H9 (cell line): ENCODE results near the gene CRTAP. TPM values are rescaled to one million over a fixed set of nuclear protein-coding genes. Genes with fewer than 3 reads are reported as not detected.

ENCODE experiments used
- DNase-seq: peaks from one replicate; pipeline ENCODE4 v3.0.0-alpha.2; 2017
- H2AFZ ChIP-seq: one replicate; pipeline ENCODE4 v1.6.1; 2013; ENCODE audit warnings: mild to moderate bottlenecking, low read length, control low read depth, moderate library complexity
- H2AK5ac ChIP-seq: 2 replicates; pipeline ENCODE4 v1.6.1; 2013; ENCODE audit warnings: low read length, control low read depth, mixed read lengths; ENCODE audit not compliant: insufficient read length
- H2BK120ac ChIP-seq: one replicate; pipeline ENCODE4 v1.6.1; 2013; ENCODE audit warnings: low read depth, mild to moderate bottlenecking, low read length, control low read depth, inconsistent platforms; ENCODE audit not compliant: poor library complexity, severe bottlenecking
- H2BK12ac ChIP-seq: 2 replicates; pipeline ENCODE4 v1.6.1; 2013; ENCODE audit warnings: low read length, control low read depth, mixed read lengths, low read depth; ENCODE audit not compliant: insufficient read length
- H2BK15ac ChIP-seq: 2 replicates; pipeline ENCODE4 v1.6.1; 2013; ENCODE audit warnings: low read depth, low read length, control low read depth
- H2BK20ac ChIP-seq: one replicate; pipeline ENCODE4 v1.6.1; 2013; ENCODE audit warnings: low read depth, mild to moderate bottlenecking, low read length, control low read depth, inconsistent platforms; ENCODE audit not compliant: poor library complexity, severe bottlenecking
- H2BK5ac ChIP-seq: 2 replicates; pipeline ENCODE4 v1.6.1; 2013; ENCODE audit warnings: low read length, control low read depth, mixed read lengths; ENCODE audit not compliant: insufficient read length
- H3K14ac ChIP-seq: 2 replicates; pipeline ENCODE4 v1.6.1; 2013; ENCODE audit warnings: low read length, control low read depth; ENCODE audit not compliant: insufficient read depth
- H3K18ac ChIP-seq: 2 replicates; pipeline ENCODE4 v1.6.1; 2013; ENCODE audit warnings: low read depth, mild to moderate bottlenecking, mixed read lengths, low read length, control low read depth; ENCODE audit not compliant: insufficient read length
- H3K23ac ChIP-seq: 2 replicates; pipeline ENCODE4 v1.6.1; 2013; ENCODE audit warnings: low read length, control low read depth, mixed read lengths, low read depth; ENCODE audit not compliant: insufficient read length
- H3K23me2 ChIP-seq: 2 replicates; pipeline ENCODE4 v1.6.1; 2013; ENCODE audit warnings: low read depth, mild to moderate bottlenecking, mixed read lengths, low read length, control low read depth; ENCODE audit not compliant: insufficient read length, poor library complexity, severe bottlenecking
- H3K27ac ChIP-seq: 2 replicates; pipeline ENCODE4 v1.5.1; 2013; ENCODE audit warnings: low read length, control low read depth, mixed read lengths, low read depth; ENCODE audit not compliant: insufficient read length
- H3K27me3 ChIP-seq: 2 replicates; pipeline ENCODE4 v1.6.1; 2013; ENCODE audit warnings: low read length, control low read depth, inconsistent platforms; ENCODE audit not compliant: insufficient read depth
- H3K4ac ChIP-seq: 2 replicates; pipeline ENCODE4 v1.6.1; 2013; ENCODE audit warnings: low read depth, mild to moderate bottlenecking, control low read depth, inconsistent platforms, low read length, moderate library complexity
- H3K4me1 ChIP-seq: 2 replicates; pipeline ENCODE4 v1.6.1; 2013; ENCODE audit warnings: low read length, control low read depth, inconsistent platforms; ENCODE audit not compliant: insufficient read depth
- H3K4me2 ChIP-seq: 2 replicates; pipeline ENCODE4 v1.6.1; 2013; ENCODE audit warnings: low read length, control low read depth, mixed read lengths; ENCODE audit not compliant: insufficient read length, insufficient read depth
- H3K56ac ChIP-seq: 2 replicates; pipeline ENCODE4 v1.6.1; 2013; ENCODE audit warnings: low read depth, mild to moderate bottlenecking, mixed read lengths, low read length, control low read depth; ENCODE audit not compliant: insufficient read length
- H3K79me1 ChIP-seq: 2 replicates; pipeline ENCODE4 v1.6.1; 2013; ENCODE audit warnings: low read depth, mild to moderate bottlenecking, moderate library complexity, low read length, control low read depth, inconsistent platforms; ENCODE audit not compliant: insufficient read depth, poor library complexity, severe bottlenecking
- H3K79me2 ChIP-seq: 2 replicates; pipeline ENCODE4 v1.6.1; 2013; ENCODE audit warnings: low read length, control low read depth, inconsistent platforms; ENCODE audit not compliant: insufficient read depth
- H3K9ac ChIP-seq: 2 replicates; pipeline ENCODE4 v1.6.1; 2013; ENCODE audit warnings: low read length, control low read depth, mixed read lengths; ENCODE audit not compliant: insufficient read length; ENCODE audit errors: extremely low read depth
- H3K9me3 ChIP-seq: one replicate; pipeline ENCODE4 v1.6.1; 2013; ENCODE audit warnings: low read depth, low read length, inconsistent platforms; ENCODE audit not compliant: control insufficient read depth
- H3T11ph ChIP-seq: one replicate; pipeline ENCODE4 v1.6.1; 2013; ENCODE audit warnings: mild to moderate bottlenecking, low read length, control low read depth, inconsistent platforms
- H4K20me1 ChIP-seq: one replicate; pipeline ENCODE4 v1.6.1; 2013; ENCODE audit not compliant: control insufficient read depth, insufficient read length, insufficient read depth
- H4K5ac ChIP-seq: 2 replicates; pipeline ENCODE4 v1.6.1; 2013; ENCODE audit warnings: low read depth, mild to moderate bottlenecking, mixed read lengths, low read length, control low read depth; ENCODE audit not compliant: insufficient read length
- H4K8ac ChIP-seq: replicated peaks from 2 replicates; pipeline ENCODE4 v1.6.1; 2013; ENCODE audit warnings: low read length, control low read depth, mixed read lengths, low read depth; ENCODE audit not compliant: insufficient read length
- H4K91ac ChIP-seq: 2 replicates; pipeline ENCODE4 v1.6.1; 2013; ENCODE audit warnings: low read depth, mild to moderate bottlenecking, moderate library complexity, mixed read lengths, low read length, control low read depth; ENCODE audit not compliant: insufficient read length
- H3K27ac Mint-ChIP-seq, 3 experiments: 2 replicates in 2 of 3; 3 replicates in 1 of 3; pipeline ENCODE4 v1.8.0; 2020 to 2021; ENCODE audit warnings: mixed read lengths in 3 of 3, mild to moderate bottlenecking in 1 of 3, moderate library complexity in 1 of 3
- H3K27me3 Mint-ChIP-seq: 2 replicates; pipeline ENCODE4 v1.8.0; 2021; ENCODE audit warnings: low read depth, mild to moderate bottlenecking, moderate library complexity, mixed read lengths
- H3K36me3 Mint-ChIP-seq, 3 experiments: 2 replicates in 2 of 3; 3 replicates in 1 of 3; pipeline ENCODE4 v1.8.0; 2020 to 2021; ENCODE audit warnings: low read depth in 3 of 3, mixed read lengths in 3 of 3; ENCODE audit not compliant: insufficient read depth in 1 of 3
- H3K4me1 Mint-ChIP-seq, 2 experiments: 2 replicates each; pipeline ENCODE4 v1.8.0; 2020; ENCODE audit warnings: mixed read lengths in 2 of 2
- H3K4me3 Mint-ChIP-seq, 2 experiments: 2 replicates in 1 of 2; 3 replicates in 1 of 2; pipeline ENCODE4 v1.8.0; 2020 to 2021; ENCODE audit warnings: mild to moderate bottlenecking in 2 of 2, mixed read lengths in 2 of 2, moderate library complexity in 1 of 2
- H3K9me3 Mint-ChIP-seq, 2 experiments: 2 replicates in 1 of 2; 3 replicates in 1 of 2; pipeline ENCODE4 v1.8.0; 2020; ENCODE audit warnings: mild to moderate bottlenecking in 2 of 2, mixed read lengths in 2 of 2, moderate library complexity in 1 of 2
- WGBS: extraction: QIAGEN DNeasy Blood & Tissue Kit; methylation state at CpG from one replicate; pipeline ENCODE4 v1.1.7; 2013; ENCODE audit warnings: missing lambda C conversion rate, low lambda C conversion rate, mixed read lengths; ENCODE audit not compliant: insufficient read length; ENCODE audit errors: extremely low coverage; 5-methylcytosine and 5-hydroxymethylcytosine counted together
- total RNA-seq: library from RNA; stranded (reverse); gene quantifications from 2 replicates; pipeline ENCODE4 v1.2.1, GENCODE V29; 2021
- TF ChIP-seq, protein P1 (sequence below): fragments of 200-600 bp; sonication (generic); conservative IDR thresholded peaks from 3 replicates; pipeline ENCODE4 v1.8.0; 2021; ENCODE audit warnings: antibody characterized with exemption, mild to moderate bottlenecking

The CRTAP gene
- total RNA-seq, 1 experiment from 2014 or later: 159 TPM

DNA sequence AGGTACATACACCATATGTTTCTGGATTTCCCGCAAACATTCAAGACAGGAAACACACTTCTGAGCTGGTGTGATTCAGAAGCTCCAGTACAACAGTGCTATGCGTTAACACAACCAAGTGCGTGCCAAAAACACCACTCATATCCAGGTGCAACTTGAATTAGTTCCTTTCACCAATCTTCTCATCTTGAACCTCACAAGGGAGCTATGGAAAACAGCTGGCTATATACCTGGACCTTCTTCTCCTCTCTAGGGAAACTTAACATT, 73.5 kb downstream of the CRTAP start:
- no peaks in the 10 kb centered on the region for H3K4me1 ChIP-seq
- DNase-seq: no peak
- H3K4me3 Mint-ChIP-seq: no peak overlapping the region

More for the DNA sequence above, 73.5 kb downstream of the CRTAP start:
- Histone ChIP-seq H3K14ac (no peak overlapping the region), H4K5ac (no peak overlapping the region), H3K23ac (no peak overlapping the region), H2BK20ac (no peak overlapping the region), H3K9ac (no peak overlapping the region), H3K79me2 (no peaks in the 10 kb centered on the region), H4K91ac (no peak overlapping the region), H3K79me1 (no peaks in the 10 kb centered on the region), H3K4ac (no peak overlapping the region), H2BK5ac (no peak overlapping the region), H2BK12ac (no peak overlapping the region), H3K27ac (no peak overlapping the region), H2BK15ac (no peak overlapping the region), H3K23me2 (no peaks in the 10 kb centered on the region), H3T11ph (no peak overlapping the region), H2AK5ac (no peak overlapping the region), H4K8ac (no peak overlapping the region), H3K4me2 (no peak overlapping the region), H3K9me3 (no peaks in the 10 kb centered on the region), H3K18ac (no peak overlapping the region), H3K56ac (no peak overlapping the region), H2BK120ac (no peak overlapping the region), H2AFZ (no peak overlapping the region), H4K20me1 (no peaks in the 10 kb centered on the region), H3K27me3 (no peaks in the 10 kb centered on the region)
- no CpG with 5 or more reads among the region's 3 CpGs for WGBS
- TF ChIP-seq, protein P1, sequence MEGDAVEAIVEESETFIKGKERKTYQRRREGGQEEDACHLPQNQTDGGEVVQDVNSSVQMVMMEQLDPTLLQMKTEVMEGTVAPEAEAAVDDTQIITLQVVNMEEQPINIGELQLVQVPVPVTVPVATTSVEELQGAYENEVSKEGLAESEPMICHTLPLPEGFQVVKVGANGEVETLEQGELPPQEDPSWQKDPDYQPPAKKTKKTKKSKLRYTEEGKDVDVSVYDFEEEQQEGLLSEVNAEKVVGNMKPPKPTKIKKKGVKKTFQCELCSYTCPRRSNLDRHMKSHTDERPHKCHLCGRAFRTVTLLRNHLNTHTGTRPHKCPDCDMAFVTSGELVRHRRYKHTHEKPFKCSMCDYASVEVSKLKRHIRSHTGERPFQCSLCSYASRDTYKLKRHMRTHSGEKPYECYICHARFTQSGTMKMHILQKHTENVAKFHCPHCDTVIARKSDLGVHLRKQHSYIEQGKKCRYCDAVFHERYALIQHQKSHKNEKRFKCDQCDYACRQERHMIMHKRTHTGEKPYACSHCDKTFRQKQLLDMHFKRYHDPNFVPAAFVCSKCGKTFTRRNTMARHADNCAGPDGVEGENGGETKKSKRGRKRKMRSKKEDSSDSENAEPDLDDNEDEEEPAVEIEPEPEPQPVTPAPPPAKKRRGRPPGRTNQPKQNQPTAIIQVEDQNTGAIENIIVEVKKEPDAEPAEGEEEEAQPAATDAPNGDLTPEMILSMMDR: no peak
- no peak overlapping the region for H3K27ac Mint-ChIP-seq
- H3K4me1 Mint-ChIP-seq: peaks cover 5% of the 10 kb centered on the region in 2 experiments; a peak in 3 of 4 replicates
- H3K36me3 Mint-ChIP-seq: no peaks in the 10 kb centered on the region
- 0 out of 5 replicates have a peak, but pooled peaks cover 0 to 2% of the 10 kb centered on the region in 2 experiments for H3K9me3 Mint-ChIP-seq
- H3K27me3 Mint-ChIP-seq: no peaks in the 10 kb centered on the region
